AG09309 (cell line): Measurements from ENCODE around the gene CYB5R4.

Experiments used
- DNase-seq: peaks from one replicate; pipeline ENCODE4 v3.0.0-alpha.2; 2010; ENCODE audit warnings: low read depth
- H3K4me3 ChIP-seq: 2 replicates; pipeline ENCODE4 v1.5.1; 2011; ENCODE audit warnings: mild to moderate bottlenecking, low read depth, low read length, moderate library complexity; ENCODE audit not compliant: control insufficient read depth
- TF ChIP-seq, protein P1 (sequence below): IDR thresholded peaks from 2 replicates; pipeline ENCODE4 v1.5.1; 2011; ENCODE audit warnings: mild to moderate bottlenecking, low read depth, low read length, inconsistent platforms; ENCODE audit not compliant: insufficient read depth, control insufficient read depth; ENCODE audit errors: missing control alignments

CYB5R4 gene

DNA sequence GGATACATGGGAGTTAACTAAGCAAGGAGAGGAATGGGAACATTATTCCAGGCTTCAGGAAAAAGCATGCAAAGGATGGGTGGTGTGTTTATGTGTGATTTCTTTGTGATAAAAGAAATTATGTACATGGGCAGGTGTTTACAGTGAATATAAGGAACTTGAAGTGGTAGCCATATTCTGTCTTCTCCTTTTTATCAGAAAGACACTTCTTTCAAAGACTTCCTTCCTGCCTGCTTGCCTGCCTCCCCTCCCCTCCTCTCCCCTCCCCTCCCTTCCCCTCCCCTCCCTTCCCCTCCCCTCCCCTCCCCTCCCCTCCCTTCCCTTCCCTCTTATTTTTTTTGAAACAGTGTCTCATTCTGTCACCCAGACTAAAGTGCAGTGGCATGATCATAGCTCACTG lies 14.4 kb downstream of the CYB5R4 start:
- TF ChIP-seq, protein P1, sequence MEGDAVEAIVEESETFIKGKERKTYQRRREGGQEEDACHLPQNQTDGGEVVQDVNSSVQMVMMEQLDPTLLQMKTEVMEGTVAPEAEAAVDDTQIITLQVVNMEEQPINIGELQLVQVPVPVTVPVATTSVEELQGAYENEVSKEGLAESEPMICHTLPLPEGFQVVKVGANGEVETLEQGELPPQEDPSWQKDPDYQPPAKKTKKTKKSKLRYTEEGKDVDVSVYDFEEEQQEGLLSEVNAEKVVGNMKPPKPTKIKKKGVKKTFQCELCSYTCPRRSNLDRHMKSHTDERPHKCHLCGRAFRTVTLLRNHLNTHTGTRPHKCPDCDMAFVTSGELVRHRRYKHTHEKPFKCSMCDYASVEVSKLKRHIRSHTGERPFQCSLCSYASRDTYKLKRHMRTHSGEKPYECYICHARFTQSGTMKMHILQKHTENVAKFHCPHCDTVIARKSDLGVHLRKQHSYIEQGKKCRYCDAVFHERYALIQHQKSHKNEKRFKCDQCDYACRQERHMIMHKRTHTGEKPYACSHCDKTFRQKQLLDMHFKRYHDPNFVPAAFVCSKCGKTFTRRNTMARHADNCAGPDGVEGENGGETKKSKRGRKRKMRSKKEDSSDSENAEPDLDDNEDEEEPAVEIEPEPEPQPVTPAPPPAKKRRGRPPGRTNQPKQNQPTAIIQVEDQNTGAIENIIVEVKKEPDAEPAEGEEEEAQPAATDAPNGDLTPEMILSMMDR = no peak
- no peak overlapping the region for H3K4me3 ChIP-seq
- DNase-seq = no peak

DNA sequence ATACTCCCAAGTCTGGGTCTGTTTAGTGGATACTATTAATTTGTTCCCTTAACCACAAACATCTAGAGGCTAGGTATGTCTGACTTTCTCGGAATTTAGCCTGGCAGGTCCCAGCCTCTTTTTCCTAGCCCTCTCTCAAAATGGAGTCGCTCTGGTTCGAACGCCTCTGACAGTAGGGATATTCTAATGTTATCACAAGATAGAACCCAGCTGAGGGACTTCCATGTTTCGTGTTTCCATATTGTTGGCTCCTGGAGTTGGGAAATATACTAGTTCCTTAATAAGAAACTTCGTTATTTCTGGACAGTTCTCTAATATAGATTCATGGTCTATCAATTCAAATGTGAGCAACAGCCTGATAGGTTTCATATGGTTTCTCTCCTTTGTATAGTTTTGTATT lies 16.4 kb downstream of the CYB5R4 start:
- H3K4me3 ChIP-seq = no peak overlapping the region
- DNase-seq = no peak
- TF ChIP-seq, protein P1 = no peak

DNA sequence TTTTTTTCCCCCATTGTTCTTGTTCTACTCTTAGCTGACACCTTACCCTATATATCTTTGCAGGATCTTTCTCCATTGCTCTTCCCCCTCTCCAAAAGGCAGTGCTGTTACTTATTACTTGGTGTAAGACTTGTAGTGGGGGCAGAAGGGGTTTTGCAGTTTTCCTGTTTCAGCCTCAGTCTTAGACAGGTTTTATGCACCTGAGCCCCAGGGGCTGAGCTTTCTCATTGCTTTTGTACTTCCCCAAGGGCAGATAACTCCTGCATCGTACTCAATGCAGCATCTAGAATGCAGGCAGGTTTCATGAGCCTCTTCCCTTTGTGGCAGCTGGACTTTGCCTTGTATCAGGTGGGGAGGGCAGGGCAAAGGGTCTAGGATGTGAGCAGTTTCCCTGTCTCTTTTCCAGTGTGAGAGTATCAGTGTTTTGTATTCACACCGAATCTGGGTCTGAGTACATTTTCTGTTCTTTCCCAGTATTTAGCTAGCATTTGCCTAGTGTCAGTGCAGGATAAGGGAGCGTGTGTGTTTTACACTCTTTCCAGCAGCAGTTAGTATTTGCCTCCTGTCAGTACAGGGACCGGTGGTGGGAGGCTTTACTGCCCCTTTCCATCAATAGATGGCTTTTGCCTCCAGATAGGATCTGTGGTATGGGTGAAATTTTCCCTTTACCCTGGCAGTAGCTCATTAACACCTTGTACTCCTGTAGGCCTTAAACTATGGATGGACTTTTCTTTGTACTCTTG lies 19.6 kb downstream of the CYB5R4 start:
- TF ChIP-seq, protein P1 = no peak
- no peak overlapping the region for H3K4me3 ChIP-seq

DNA sequence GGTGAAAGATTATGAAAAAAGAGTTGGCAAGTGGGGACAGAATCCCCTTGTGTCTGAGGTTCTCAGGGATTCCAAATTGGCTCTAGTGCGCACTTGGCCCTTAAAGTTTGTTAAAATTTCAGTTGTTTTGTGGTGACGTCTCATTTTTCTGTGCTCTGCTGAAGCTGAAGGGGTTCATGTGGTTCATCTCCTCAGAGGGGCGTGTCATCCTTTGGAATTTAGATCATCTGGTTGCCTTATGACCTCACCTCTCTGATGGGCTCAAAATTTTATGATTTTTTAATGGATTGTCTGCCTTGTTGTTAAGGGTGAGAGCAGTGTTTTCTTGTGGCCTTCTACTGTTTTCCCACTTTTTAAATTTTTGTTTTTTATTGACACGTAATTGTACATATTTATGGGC lies 20.3 kb downstream of the CYB5R4 start:
- no peak for DNase-seq
- H3K4me3 ChIP-seq = no peak overlapping the region
- TF ChIP-seq, protein P1 = no peak

More for the DNA sequence above, 19.6 kb downstream of the CYB5R4 start:
- DNase-seq = no peak

DNA sequence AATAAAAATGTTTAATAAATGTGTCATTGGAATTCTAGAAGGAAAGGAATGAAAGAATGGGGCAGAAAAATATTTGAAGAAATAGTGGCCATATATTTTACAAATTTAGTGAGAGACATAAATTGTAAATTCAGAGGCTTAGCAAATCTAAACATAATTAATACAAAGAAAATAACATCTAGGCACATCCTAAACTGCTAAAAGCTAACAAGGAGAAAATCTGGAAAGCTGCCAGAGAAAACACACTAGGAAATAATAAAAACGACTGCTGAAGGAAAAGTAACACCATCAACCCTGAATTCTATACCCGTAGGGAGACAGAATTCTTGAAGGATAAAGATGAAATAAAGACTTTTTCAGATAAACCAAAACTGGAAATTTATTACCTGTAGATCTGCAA lies 23.8 kb downstream of the CYB5R4 start:
- TF ChIP-seq, protein P1 = no peak
- no peak for DNase-seq
- no peak overlapping the region for H3K4me3 ChIP-seq

DNA sequence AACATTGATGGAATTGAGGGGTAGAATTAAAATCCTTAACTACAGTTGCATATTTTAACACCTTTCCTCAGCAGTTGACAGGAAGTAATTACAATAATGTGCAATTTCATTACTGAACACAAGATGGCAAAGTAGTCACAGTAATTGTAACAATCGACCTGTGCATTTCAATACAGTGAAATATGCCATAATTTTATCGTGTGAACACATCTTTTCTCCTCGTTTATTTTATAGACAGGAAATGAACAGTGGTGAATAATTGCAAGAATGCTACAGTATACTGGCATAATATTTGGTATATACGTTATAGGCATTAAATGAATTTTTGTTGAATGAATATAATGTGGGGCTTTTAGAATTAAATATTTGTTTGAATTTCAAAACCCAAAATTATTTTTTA lies 25.0 kb downstream of the CYB5R4 start:
- no peak overlapping the region for H3K4me3 ChIP-seq
- DNase-seq = peak; percentile 29
- TF ChIP-seq, protein P1 = peak; percentile 44
